RWPE1 (cell line): Measurements from ENCODE around the gene ZNF783.
"Not testable (repeated sequence)": the region's sequence is repeated elsewhere in the genome, so short reads cannot be mapped to it uniquely, and the experiment has no call there.

Experiments used
- CTCF ChIA-PET: fragments of 350-600 bp; sonication (Branson Sonifier 250); formaldehyde crosslinking; extraction: SDS; loops from one replicate; lab custom pipeline; 2021; lab: Yijun Ruan, JAX
- POLR2A ChIA-PET: fragments of 400-600 bp; formaldehyde crosslinking; extraction: SDS; loops from one replicate; lab custom pipeline; 2020; ENCODE audit warnings: antibody characterized with exemption; ENCODE audit not compliant: low non-redundant PET; lab: Yijun Ruan, JAX
- DNase-seq: peaks from one replicate; pipeline ENCODE4 v3.0.0; 2012; ENCODE audit warnings: low spot score
- H3K27ac ChIP-seq: fragments of 450-650 bp; 2 replicates; pipeline ENCODE4 v1.5.1; 2017
- TF ChIP-seq, protein P1 (sequence below): fragments of 450-650 bp; conservative IDR thresholded peaks from 2 replicates; pipeline ENCODE4 v1.5.1; 2017; ENCODE audit warnings: low read depth, mild to moderate bottlenecking

The ZNF783 gene

GRCh38 chr7:149220534-149220933 lies 41.5 kb upstream of the ZNF783 start:
- CTCF ChIA-PET, result no interaction called here
- DNase-seq, result peak; percentile 73
- TF ChIP-seq, protein P1, sequence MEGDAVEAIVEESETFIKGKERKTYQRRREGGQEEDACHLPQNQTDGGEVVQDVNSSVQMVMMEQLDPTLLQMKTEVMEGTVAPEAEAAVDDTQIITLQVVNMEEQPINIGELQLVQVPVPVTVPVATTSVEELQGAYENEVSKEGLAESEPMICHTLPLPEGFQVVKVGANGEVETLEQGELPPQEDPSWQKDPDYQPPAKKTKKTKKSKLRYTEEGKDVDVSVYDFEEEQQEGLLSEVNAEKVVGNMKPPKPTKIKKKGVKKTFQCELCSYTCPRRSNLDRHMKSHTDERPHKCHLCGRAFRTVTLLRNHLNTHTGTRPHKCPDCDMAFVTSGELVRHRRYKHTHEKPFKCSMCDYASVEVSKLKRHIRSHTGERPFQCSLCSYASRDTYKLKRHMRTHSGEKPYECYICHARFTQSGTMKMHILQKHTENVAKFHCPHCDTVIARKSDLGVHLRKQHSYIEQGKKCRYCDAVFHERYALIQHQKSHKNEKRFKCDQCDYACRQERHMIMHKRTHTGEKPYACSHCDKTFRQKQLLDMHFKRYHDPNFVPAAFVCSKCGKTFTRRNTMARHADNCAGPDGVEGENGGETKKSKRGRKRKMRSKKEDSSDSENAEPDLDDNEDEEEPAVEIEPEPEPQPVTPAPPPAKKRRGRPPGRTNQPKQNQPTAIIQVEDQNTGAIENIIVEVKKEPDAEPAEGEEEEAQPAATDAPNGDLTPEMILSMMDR, result no peak
- POLR2A ChIA-PET, result no interaction called here
- H3K27ac ChIP-seq, result peak overlapping the region; percentile 41

GRCh38 chr7:149223176-149223575 lies 38.8 kb upstream of the ZNF783 start:
- POLR2A ChIA-PET, result no interaction called here
- CTCF ChIA-PET, result no interaction called here
- no peak overlapping the region for H3K27ac ChIP-seq
- TF ChIP-seq, protein P1, result no peak
- no peak for DNase-seq

- POLR2A ChIA-PET, result no interaction called here
- no peak for DNase-seq
- H3K27ac ChIP-seq, result no peak overlapping the region
- CTCF ChIA-PET, result no interaction called here
- TF ChIP-seq, protein P1, result no peak
These were observed 38.2 kb upstream of the ZNF783 start for GRCh38 chr7:149223761-149224160.

DNA sequence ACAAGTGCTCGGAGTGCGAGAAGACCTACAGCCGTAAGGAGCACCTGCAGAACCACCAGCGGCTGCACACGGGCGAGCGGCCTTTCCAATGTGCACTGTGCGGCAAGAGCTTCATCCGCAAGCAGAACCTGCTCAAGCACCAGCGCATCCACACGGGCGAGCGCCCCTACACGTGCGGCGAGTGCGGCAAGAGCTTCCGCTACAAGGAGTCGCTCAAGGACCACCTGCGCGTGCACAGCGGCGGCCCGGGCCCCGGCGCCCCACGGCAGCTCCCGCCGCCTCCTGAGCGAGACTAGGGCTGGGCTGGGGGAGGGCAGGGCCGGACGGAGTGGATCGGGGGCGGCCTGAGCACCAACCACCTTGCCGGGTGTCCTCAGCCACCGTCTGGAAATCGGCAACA lies 37.6 kb upstream of the ZNF783 start:
- no peak overlapping the region for H3K27ac ChIP-seq
- POLR2A ChIA-PET, result no interaction called here
- CTCF ChIA-PET, result interaction anchor here (0.7 kb wide), 1 partner anchor 225 kb away, joined by 3 read pairs; no protein-coding TSS in a partner anchor
- TF ChIP-seq, protein P1, result no peak
- no peak for DNase-seq

DNA sequence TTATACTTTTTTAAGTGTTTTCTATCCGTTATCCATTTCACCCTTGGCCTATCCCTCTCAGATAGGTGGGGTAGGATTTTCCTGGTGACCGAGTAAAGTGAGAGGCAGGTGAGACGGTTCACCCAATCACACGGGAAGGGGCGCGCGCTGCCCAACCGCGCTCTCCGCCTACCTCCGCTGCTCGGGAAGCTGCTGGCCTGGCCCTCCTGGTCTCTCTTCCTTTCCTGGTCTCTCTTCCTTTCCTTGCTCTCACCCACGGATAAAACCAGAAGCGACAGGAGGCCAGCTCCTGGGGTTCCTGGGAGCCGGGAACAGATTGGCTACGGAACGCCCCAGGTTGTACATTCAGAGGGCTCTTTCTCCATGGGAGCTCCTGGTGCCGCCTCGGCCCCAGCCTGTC lies 36.9 kb upstream of the ZNF783 start:
- H3K27ac ChIP-seq, result peak overlapping the region; percentile 15
- ChIA-PET CTCF (no interaction called here), POLR2A (no interaction called here)
- TF ChIP-seq, protein P1, result no peak
- no peak for DNase-seq

DNA sequence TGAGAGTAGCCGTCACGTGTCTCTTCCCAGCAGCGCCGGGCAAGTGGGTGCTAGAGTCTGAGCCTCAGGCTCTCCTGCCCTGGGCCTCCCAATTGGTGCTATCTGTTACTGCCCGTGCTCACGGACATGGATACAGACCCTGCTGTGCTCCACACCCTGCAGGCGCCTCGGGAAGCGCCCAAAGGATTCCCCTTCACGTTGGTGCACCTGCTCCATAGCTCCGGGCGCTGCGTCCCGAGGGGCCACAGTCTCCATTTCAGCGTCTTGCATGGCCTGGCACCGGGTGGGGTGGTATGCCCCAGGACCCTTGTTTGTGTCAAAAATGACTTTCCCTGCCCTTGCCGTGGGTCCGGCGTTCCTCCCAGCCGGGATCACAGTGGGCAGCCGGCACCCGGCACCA lies 36.3 kb upstream of the ZNF783 start:
- DNase-seq, result no peak
- ChIA-PET POLR2A (no interaction called here), CTCF (no interaction called here)
- peak overlapping the region; percentile 15 for H3K27ac ChIP-seq
- TF ChIP-seq, protein P1, result no peak

GRCh38 chr7:149226366-149226765 lies 35.6 kb upstream of the ZNF783 start:
- DNase-seq, CTCF ChIA-PET, POLR2A ChIA-PET: not testable (repeated sequence)
- H3K27ac ChIP-seq, result peak overlapping the region; percentile 43
